ENCODE measurements around the gene NUDC. TPM values are rescaled to one million over a fixed set of nuclear protein-coding genes. Genes with fewer than 3 reads are reported as not detected.
A peak's percentile ranks its signal among the peaks of the same experiment; 100 is the strongest.
"Not testable (repeated sequence)": the region's sequence is repeated elsewhere in the genome, so short reads cannot be mapped to it uniquely, and the experiment has no call there.

NUDC gene
- total and polyA plus RNA-seq, 9 of the 15 experiments (the other 6 are each of a cell fraction or from before 2014, with no cell fraction given), result 9.8 to 234 (median 149) TPM

- TF ChIP-seq SMARCA4 (IDR thresholded peaks at IDR 0.05) (no peak), SP2 (IDR thresholded peaks at IDR 0.05; ENCODE audit: extremely low read depth, low read depth, low read length, poor library complexity, severe bottlenecking) (no peak)
These were observed 41.8 kb upstream of the NUDC start (continued) for GRCh38 chr1:26879793-26880192.

GRCh38 chr1:26881611-26882010 lies 39.9 kb upstream of the NUDC start:
- POLR2A ChIA-PET, result interaction anchor here (0.6 to 12.0 kb wide), 8 partner anchors 9 to 322 kb away, joined by 3 to 110 read pairs (median 4); partner anchors contain the start of genes GPATCH3 and GPN2
- 82% methylated on average over 6 of the region's 6 CpGs for WGBS (ENCODE audit: insufficient coverage, low coverage, missing lambda C conversion rate)
- FAIRE-seq; ATAC-seq; H3K9me3 ChIP-seq (replicated peaks; ENCODE audit: control insufficient read depth, insufficient read depth, low read depth, low read length); H3K27me3 ChIP-seq (ENCODE audit: control insufficient read depth in 2 of 2, insufficient read depth in 2 of 2, low read length in 2 of 2); H4K20me1 ChIP-seq (replicated peaks; ENCODE audit: control insufficient read depth, insufficient read depth, low read length); in situ Hi-C loops (cut with MboI); H3K9ac ChIP-seq (ENCODE audit: insufficient read depth in 1 of 2, low read depth in 2 of 2, low read length in 2 of 2); H3K27ac ChIP-seq (ENCODE audit: extremely low read depth, low read depth, low read length); H3K4me3 ChIP-seq; DNase-seq (ENCODE audit: extremely low read depth in 1 of 4, low spot score in 3 of 4); H3K79me2 ChIP-seq (ENCODE audit: control insufficient read depth, insufficient read depth, low read length); H2AFZ ChIP-seq (ENCODE audit: low read depth, low read length); H3K4me1 ChIP-seq (replicated peaks in 1 of 2; ENCODE audit: control insufficient read depth in 2 of 2, insufficient read depth in 2 of 2, low read length in 2 of 2); CTCF ChIA-PET (ENCODE audit: low intra/inter-chr PET ratio); BruUV-seq (replicated peaks); H3K9me1 ChIP-seq (ENCODE audit: control insufficient read depth, insufficient read depth, low read length); intact Hi-C loops (cut with micrococcal nuclease); H3K4me2 ChIP-seq (ENCODE audit: insufficient read depth, low read length); TF ChIP-seq CEBPG (tag; conservative IDR thresholded peaks at IDR 0.05 in 1 of 2, IDR thresholded peaks at IDR 0.05 in 1 of 2); ATF3 (CRISPR knock-in tag; conservative IDR thresholded peaks at IDR 0.05): not testable (repeated sequence)
- H3K36me3 ChIP-seq (ENCODE audit: control insufficient read depth, insufficient read depth, low read length), result peaks cover 92% of the 10 kb centered on the region
- TF ChIP-seq ZNF121 (CRISPR knock-in tag; conservative IDR thresholded peaks at IDR 0.05) (peak; percentile 73; the same call in 1 of the 2 replicates), CEBPG (CRISPR knock-in tag; IDR thresholded peaks at IDR 0.05) (0 out of 2 replicates have a peak, but pooled peaks have one; percentile 19), RBFOX2 (IDR thresholded peaks at IDR 0.05; ENCODE audit: low read depth, low read length) (peak; percentile 38; the same call in 1 of the 2 replicates), ATF3 (IDR thresholded peaks at IDR 0.05) (peak; percentile 44)
